Activated T-cell treated with anti-CD3 and anti-CD28 coated beads for 4 hours (primary cell): ENCODE data around the gene IPO13.

ENCODE experiments used
- DNase-seq: peaks from one replicate; pipeline ENCODE4 v3.0.0-alpha.2; 2020

Gene IPO13

GRCh38 chr1:43951021-43951985, 4.6 kb downstream of the IPO13 start:
- no peak for DNase-seq

GRCh38 chr1:43952731-43953346, 6.1 kb downstream of the IPO13 start:
- no peak for DNase-seq

- no peak for DNase-seq
These were observed 6.6 kb downstream of the IPO13 start for GRCh38 chr1:43953361-43953760.

- DNase-seq, result no peak
These were observed 7.3 kb downstream of the IPO13 start for GRCh38 chr1:43954036-43954435.

GRCh38 chr1:43956234-43956633, 9.5 kb downstream of the IPO13 start:
- no peak for DNase-seq

- DNase-seq, result no peak
These were observed 10.8 kb downstream of the IPO13 start for GRCh38 chr1:43957407-43958040.

- no peak for DNase-seq
These were observed 11.9 kb downstream of the IPO13 start for GRCh38 chr1:43958351-43959255.

- DNase-seq, result no peak
These were observed 14.0 kb downstream of the IPO13 start for GRCh38 chr1:43960798-43961197.

GRCh38 chr1:43961692-43962091, 14.9 kb downstream of the IPO13 start:
- no peak for DNase-seq

GRCh38 chr1:43962324-43962723, 15.6 kb downstream of the IPO13 start:
- DNase-seq, result no peak

- no peak for DNase-seq
These were observed 16.3 kb downstream of the IPO13 start for GRCh38 chr1:43963006-43963405.

- no peak for DNase-seq
These were observed 17.1 kb downstream of the IPO13 start for GRCh38 chr1:43963890-43964289.

GRCh38 chr1:43965316-43965715, 18.6 kb downstream of the IPO13 start:
- no peak for DNase-seq

- no peak for DNase-seq
These were observed 21.7 kb downstream of the IPO13 start for GRCh38 chr1:43968348-43968948.

GRCh38 chr1:43969416-43969745, 22.6 kb downstream of the IPO13 start:
- no peak for DNase-seq

GRCh38 chr1:43969746-43970466, 23.2 kb downstream of the IPO13 start, which contains the start of gene DPH2:
DPH2 (plus strand) TSS chr1:43970010; CDS start chr1:43970176, 166 bp downstream.
- peak; percentile 93 for DNase-seq

- no peak for DNase-seq
These were observed 23.8 kb downstream of the IPO13 start for GRCh38 chr1:43970502-43970901.

GRCh38 chr1:43970911-43971310, 24.2 kb downstream of the IPO13 start:
- no peak for DNase-seq

GRCh38 chr1:43971336-43971980, 24.7 kb downstream of the IPO13 start:
- no peak for DNase-seq

GRCh38 chr1:43973981-43974442, 27.3 kb downstream of the IPO13 start:
- no peak for DNase-seq
